Measurements from ENCODE around the gene ACRV1.
"Not testable (repeated sequence)": the region's sequence is repeated elsewhere in the genome, so short reads cannot be mapped to it uniquely, and the experiment has no call there.

The ACRV1 gene, protein sequence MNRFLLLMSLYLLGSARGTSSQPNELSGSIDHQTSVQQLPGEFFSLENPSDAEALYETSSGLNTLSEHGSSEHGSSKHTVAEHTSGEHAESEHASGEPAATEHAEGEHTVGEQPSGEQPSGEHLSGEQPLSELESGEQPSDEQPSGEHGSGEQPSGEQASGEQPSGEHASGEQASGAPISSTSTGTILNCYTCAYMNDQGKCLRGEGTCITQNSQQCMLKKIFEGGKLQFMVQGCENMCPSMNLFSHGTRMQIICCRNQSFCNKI

DNA sequence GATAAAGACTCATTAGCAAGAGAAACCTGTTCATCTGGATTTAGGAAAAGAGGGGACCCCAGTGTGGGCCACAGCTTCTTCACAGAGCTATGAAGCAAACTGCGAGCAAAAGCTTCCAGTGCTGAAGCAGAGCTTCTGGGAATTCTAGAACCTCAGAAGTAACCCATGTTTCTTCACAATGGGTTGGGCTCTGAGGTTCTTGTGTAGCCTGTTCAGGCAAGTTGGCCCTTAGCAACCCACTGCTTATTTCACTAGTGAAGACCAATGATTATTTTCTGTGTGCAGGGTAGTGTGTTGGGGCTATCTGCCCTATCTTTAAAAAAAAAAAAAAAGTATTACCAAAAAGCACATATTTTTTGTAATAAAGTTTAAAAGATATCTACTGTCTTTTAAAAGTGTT, at the start of gene ACRV1:
TSS of gene ACRV1 (minus strand) at position 101 of the 400 bp plus-strand sequence. CDS start at position 34, 67 bp downstream.
- DNase-seq = no peak

DNA sequence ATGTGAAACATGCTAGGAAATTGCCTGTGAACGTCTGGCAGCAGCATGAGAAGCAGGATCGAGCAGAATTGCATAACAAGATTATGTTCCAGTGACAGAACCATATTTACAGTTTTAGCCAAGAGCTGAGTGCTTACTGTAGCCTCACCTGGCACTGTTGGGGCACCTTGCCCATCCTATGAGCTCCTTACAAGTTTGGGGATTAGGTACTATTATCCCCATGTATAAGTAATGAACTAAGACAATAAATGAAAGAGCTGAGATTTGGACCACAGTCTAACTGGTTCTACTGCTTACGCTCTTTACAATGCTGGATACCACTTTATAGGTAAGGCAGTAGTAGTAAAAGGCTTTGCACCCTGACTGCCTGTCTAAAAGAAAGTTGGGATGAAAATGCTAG, 48.3 kb upstream of the ACRV1 start:
- no peak for DNase-seq

DNA sequence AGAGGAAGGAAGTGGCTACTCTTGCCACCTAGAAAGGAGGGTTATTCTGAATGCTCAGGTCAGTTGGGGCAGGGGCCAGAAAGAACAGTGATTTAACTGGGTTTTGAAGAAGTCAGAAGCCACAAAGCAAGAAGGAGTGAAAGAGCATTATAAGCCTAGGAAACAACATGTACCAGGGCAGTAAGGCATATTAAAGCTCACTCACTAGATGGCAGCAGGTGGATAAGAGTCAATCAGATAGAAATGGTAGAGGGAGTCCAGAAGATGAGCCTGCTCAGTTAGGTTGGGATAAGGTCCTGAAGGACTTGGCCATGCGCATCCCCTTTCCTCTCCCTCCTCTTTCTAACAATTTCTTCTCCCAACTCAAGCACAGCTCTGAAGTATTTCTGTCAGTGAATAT, 43.5 kb upstream of the ACRV1 start:
- DNase-seq = no peak

GRCh38 chr11:125720781-125721180, 40.1 kb upstream of the ACRV1 start:
- no peak for DNase-seq

GRCh38 chr11:125704686-125705085, 24.0 kb upstream of the ACRV1 start:
- not testable (repeated sequence) for DNase-seq

GRCh38 chr11:125701858-125702621, 21.4 kb upstream of the ACRV1 start:
- DNase-seq = no peak

DNA sequence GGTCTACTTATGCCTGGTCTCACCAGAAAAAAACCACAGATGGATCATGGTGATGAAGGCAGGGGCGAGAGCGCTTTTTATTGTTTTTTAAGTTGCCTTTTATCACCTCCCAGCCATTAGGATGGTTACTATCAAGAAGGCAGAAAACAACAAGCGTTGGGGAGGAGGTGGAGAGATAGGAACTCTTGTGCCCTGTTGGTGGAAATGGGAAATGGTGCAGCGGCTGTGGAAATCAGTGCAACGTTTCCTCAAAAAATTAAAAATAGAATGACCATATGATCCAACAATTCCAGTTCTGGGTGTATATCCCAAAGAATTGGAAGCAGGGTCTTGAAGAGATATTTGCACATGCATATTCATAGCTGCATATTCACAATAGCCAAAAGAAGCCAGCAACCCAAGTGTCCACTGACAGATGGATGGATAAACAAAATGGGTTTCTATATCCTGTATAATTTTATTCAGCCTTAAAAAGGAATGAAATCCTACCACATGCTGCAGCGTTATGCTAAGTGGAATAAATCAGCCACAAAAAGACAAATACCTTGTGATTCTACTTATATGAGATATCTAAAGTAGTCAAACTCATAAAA, 20.5 kb upstream of the ACRV1 start:
- DNase-seq = no peak

GRCh38 chr11:125694951-125695350, 14.3 kb upstream of the ACRV1 start:
- DNase-seq = no peak

DNA sequence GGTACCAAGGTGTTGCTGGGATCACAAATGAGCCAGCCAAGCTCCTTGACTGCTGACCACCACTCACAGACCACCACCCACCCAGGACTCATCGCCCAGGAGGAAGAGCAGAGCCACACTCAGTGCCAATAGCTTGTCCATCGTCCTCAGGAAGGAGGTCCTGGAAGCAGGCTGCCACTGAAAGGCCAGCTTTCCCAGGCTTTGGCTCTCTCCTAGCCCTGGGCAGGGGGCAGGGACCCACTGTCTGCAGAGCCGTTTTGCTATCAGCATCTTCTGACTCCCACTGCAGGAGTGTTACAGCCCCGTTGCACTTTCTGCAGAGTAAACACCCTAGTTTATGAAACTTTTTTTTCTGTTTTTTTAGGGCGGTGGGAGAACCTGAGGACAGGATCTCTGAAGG, 12.2 kb upstream of the ACRV1 start:
- no peak for DNase-seq

- no peak for DNase-seq
These were observed 9.4 kb upstream of the ACRV1 start for GRCh38 chr11:125690006-125690405.

DNA sequence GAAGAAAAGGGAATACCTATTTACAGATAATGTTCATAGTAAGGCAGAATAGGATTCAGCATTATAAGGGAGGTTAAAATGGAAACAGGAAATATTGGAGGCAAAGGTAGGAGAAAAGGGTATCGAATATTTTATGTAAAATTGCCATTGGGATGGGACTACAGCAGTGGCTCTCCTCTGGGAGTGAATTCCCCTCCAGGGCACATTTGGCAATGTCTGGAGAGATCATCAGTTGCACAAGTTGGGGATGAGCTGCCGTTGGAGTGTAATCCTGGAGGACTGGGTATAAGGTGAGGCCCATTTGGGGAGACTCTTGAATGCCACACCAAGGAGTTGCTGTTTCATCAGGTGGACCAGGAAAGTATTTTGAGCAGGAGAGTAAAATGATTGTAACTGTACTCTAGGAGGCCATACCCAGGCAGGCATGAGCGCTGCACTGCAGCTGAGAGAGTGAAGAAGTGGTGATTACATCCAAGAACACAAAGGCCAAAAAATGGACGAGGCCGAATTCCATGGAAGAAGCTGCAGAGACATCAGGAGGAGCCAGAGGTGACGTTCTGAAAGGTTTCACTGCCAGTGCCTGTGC, 8.7 kb upstream of the ACRV1 start:
- no peak for DNase-seq

GRCh38 chr11:125688632-125689031, 8.0 kb upstream of the ACRV1 start:
- no peak for DNase-seq

GRCh38 chr11:125688066-125688465, 7.4 kb upstream of the ACRV1 start:
- no peak for DNase-seq

GRCh38 chr11:125685228-125685627, 4.6 kb upstream of the ACRV1 start:
- no peak for DNase-seq

GRCh38 chr11:125679837-125680236, 810 bp downstream of the ACRV1 start:
- DNase-seq = no peak

DNA sequence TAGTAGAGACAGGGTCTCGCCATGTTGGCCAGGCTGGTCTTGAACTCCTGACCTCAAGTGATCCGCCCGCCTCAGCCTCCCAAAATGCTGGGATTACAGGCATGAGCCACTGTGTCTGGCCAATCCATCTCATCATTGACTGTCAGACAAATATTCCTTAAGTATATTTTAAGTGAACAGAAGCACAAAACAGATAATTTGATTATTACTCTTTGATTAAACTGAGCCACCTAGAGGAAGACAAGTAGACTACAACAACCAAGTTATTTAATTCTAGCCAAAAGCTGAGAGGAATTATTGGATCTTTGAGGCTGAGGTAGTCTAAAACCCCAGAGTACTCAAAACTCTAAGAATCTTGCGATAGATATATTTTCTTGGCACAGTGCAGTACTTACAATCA, 1.2 kb downstream of the ACRV1 start:
- DNase-seq = no peak

DNA sequence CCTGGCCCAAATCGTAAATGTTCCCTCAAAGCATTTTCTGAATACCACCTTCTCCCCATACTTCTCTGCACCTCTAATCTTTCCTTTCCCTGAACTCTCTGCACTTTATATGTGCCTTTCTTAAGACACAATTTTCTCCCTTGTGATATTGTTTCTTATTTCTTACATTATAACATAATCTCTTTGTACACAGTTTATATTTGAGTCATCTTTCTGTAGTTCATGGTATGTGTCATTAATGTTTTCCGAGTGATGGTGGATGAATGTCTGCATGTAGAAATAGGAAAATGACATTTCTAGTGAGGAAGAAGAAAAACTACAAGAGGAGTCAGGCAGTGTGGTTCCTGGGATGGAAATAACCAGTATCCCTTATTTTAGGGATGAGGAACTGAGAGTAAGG, 5.5 kb downstream of the ACRV1 start:
- DNase-seq = no peak

DNA sequence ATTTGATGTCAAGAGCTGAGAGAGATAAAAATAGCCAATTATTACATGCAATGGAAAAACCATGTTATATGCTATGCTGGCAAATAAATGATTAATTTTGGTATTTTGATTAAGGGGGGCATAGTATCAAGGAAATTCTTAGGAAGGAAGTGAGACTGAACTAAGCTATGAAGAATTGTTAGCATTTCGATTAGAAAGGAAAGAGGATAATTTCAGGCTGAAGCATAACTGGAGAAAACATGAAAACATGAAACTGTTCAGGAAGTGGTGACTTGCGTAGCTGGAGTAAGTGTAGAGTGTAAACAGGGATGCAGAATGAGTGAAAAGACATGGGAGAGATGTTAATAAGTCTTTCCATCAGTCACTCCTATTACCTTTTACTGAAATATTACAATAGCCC, 6.4 kb downstream of the ACRV1 start:
- DNase-seq = no peak

GRCh38 chr11:125671561-125671960, 9.1 kb downstream of the ACRV1 start:
- DNase-seq = no peak

- no peak for DNase-seq
These were observed 10.5 kb downstream of the ACRV1 start for GRCh38 chr11:125670172-125670571.

DNA sequence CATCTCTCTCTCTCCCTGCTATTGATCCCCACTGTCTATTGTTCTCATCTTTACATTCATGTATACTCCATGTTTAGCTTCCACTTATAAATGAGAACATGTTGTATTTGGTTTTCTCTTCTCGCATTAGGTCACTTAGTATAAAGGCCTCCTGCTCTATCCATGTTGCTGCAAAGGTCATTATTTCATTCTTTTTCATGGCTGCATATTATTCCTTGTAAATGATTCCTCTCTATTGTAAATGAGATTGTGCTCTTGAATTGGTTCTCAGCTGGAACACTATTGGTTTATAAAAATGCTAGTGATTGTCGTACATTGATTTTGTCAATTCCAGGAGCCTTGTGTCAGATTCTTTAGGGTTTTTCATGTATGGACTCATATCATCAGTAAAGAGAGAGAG, 13.5 kb downstream of the ACRV1 start:
- no peak for DNase-seq

DNA sequence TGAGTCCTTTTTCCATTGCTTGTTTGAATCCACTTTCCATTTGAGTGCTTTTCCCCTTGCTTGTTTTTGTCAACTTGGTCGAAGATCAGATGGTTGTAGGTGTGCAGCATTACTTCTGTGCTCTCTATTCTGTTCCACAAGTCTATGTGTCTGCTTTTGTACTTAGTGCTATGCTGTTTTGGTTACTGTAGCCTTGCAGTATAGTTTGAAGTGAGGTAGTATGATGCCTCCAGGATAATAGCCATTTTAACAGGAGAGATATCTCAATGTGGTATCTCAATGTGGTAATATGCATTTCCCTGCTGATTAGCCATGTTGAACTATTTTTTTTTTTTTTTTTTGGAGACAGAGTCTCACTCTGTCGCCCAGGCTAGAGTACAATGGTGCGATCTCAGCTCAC, 16.7 kb downstream of the ACRV1 start:
- DNase-seq = no peak

DNA sequence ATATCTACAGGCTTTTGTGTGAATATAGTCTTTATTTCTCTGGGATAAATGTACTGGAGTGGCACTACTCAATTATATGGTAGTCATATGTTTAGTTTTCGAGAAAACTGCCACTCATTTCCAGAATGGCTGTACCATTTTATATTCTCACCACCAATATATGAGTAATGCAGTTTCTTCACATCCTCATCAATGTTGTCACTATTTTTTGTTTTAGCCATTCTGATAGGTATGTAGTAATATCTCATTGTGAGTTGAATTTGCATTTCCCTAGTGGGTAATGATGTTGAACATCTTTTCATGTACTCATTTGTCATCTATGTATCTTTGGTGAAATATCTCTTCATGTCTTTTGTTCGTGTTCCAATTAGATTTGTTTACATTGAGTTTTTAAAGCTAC, 18.0 kb downstream of the ACRV1 start:
- no peak for DNase-seq

Data from NCI-H2081 treated with DMSO at 0.1 percent for 48 hours (cell line).